CD14-positive monocyte (primary cell): ENCODE data around the gene CRTC3. TPM values are rescaled to one million over a fixed set of nuclear protein-coding genes. Genes with fewer than 3 reads are reported as not detected.

Experiments used
- DNase-seq, 3 donors: peaks; one replicate each; pipeline ENCODE4 v3.0.0-alpha.2; 2011 to 2022
- H2AFZ ChIP-seq: 2 replicates; pipeline ENCODE4 v1.6.0; 2012; ENCODE audit warnings: mild to moderate bottlenecking, low read depth, low read length, inconsistent platforms; ENCODE audit not compliant: insufficient read depth, poor library complexity, severe bottlenecking
- H3K27ac ChIP-seq, 2 donors: 1 replicate in 1 of 2; 2 replicates in 1 of 2; pipeline ENCODE4 v1.5.1; 2012 to 2013; ENCODE audit warnings: low read length in 2 of 2, control low read depth in 1 of 2, inconsistent platforms in 1 of 2, low read depth in 1 of 2, mild to moderate bottlenecking in 1 of 2
- H3K27me3 ChIP-seq, 2 donors: one replicate each; pipeline versions ENCODE4 v1.6.0 to v1.6.1; 2011 to 2013; ENCODE audit warnings: low read length in 2 of 2; ENCODE audit not compliant: control insufficient read depth in 2 of 2, insufficient read depth in 2 of 2
- H3K36me3 ChIP-seq, 2 donors: replicated peaks in 1 of 2; 1 replicate in 1 of 2; 2 replicates in 1 of 2; pipeline versions ENCODE4 v1.5.1 to v1.6.1; 2012 to 2013; ENCODE audit warnings: low read length in 2 of 2, control low read depth in 1 of 2, inconsistent platforms in 1 of 2, mild to moderate bottlenecking in 1 of 2; ENCODE audit not compliant: insufficient read depth in 2 of 2, control insufficient read depth in 1 of 2
- H3K4me1 ChIP-seq, 2 donors: 1 replicate in 1 of 2; 2 replicates in 1 of 2; pipeline versions ENCODE4 v1.5.1 to v1.6.1; 2012 to 2013; ENCODE audit warnings: low read length in 2 of 2, control low read depth in 1 of 2, inconsistent platforms in 1 of 2, mild to moderate bottlenecking in 1 of 2, moderate library complexity in 1 of 2; ENCODE audit not compliant: insufficient read depth in 2 of 2, control insufficient read depth in 1 of 2
- H3K4me2 ChIP-seq: replicated peaks from 2 replicates; pipeline ENCODE3; 2012; ENCODE audit warnings: low read length, moderate library complexity, mild to moderate bottlenecking; ENCODE audit not compliant: poor library complexity, severe bottlenecking; ENCODE audit errors: extremely low read depth
- H3K4me3 ChIP-seq, 3 experiments: fragments of 200-600 bp in 1 of 3; sonication (generic) in 1 of 3; replicated peaks in 1 of 3; 1 replicate in 2 of 3; 2 replicates in 1 of 3; pipeline ENCODE4 v1.5.1; 2011 to 2013; ENCODE audit warnings: low read length in 3 of 3, mild to moderate bottlenecking in 3 of 3, control low read depth in 2 of 3, low read depth in 2 of 3, inconsistent platforms in 1 of 3, moderate library complexity in 1 of 3
- H3K79me2 ChIP-seq: 2 replicates; pipeline ENCODE4 v1.6.0; 2012; ENCODE audit warnings: mild to moderate bottlenecking, control low read depth, inconsistent platforms, low read length, moderate library complexity; ENCODE audit not compliant: insufficient read depth
- H3K9ac ChIP-seq: 2 replicates; pipeline ENCODE4 v1.6.0; 2017; ENCODE audit warnings: low read length, mild to moderate bottlenecking; ENCODE audit not compliant: insufficient read depth, poor library complexity, severe bottlenecking
- H3K9me3 ChIP-seq, 2 donors: replicated peaks in 1 of 2; 1 replicate in 1 of 2; 2 replicates in 1 of 2; pipeline versions ENCODE4 v1.5.1 to v1.6.1; 2012 to 2013; ENCODE audit warnings: low read length in 2 of 2, control low read depth in 1 of 2; ENCODE audit not compliant: control insufficient read depth in 1 of 2, insufficient read depth in 1 of 2
- H4K20me1 ChIP-seq: 2 replicates; pipeline ENCODE4 v1.6.0; 2012; ENCODE audit warnings: mild to moderate bottlenecking, low read length, control low read depth, moderate library complexity; ENCODE audit not compliant: insufficient read depth
- H3K27ac Mint-ChIP-seq, 7 donors: one replicate each; pipeline ENCODE4 v1.8.0; 2020; ENCODE audit warnings: mild to moderate bottlenecking in 7 of 7, mixed read lengths in 7 of 7, moderate library complexity in 6 of 7, inconsistent platforms in 2 of 7
- H3K27me3 Mint-ChIP-seq, 3 donors: one replicate each; pipeline ENCODE4 v1.8.0; 2021 to 2022; ENCODE audit warnings: low read depth in 3 of 3, mild to moderate bottlenecking in 3 of 3, mixed read lengths in 3 of 3, moderate library complexity in 3 of 3, inconsistent platforms in 1 of 3
- H3K36me3 Mint-ChIP-seq, 2 donors: one replicate each; pipeline ENCODE4 v1.8.0; 2020; ENCODE audit warnings: mixed read lengths in 2 of 2, inconsistent platforms in 1 of 2, mild to moderate bottlenecking in 1 of 2
- H3K4me1 Mint-ChIP-seq: one replicate; pipeline ENCODE4 v1.8.0; 2020; ENCODE audit warnings: mild to moderate bottlenecking, mixed read lengths
- H3K4me3 Mint-ChIP-seq, 2 donors: one replicate each; pipeline ENCODE4 v1.8.0; 2020; ENCODE audit warnings: mild to moderate bottlenecking in 2 of 2, mixed read lengths in 2 of 2, moderate library complexity in 1 of 2
- H3K9me3 Mint-ChIP-seq, 7 donors: one replicate each; pipeline ENCODE4 v1.8.0; 2020 to 2022; ENCODE audit warnings: mixed read lengths in 7 of 7, mild to moderate bottlenecking in 6 of 7, moderate library complexity in 6 of 7, inconsistent platforms in 2 of 7
- CTCF ChIP-seq: fragments of 200-600 bp; IDR thresholded peaks from one replicate; pipeline ENCODE4 v1.8.0; 2022; ENCODE audit warnings: antibody characterized with exemption, mild to moderate bottlenecking
- WGBS: methylation state at CpG from one replicate; pipeline ENCODE4 v1.1.5; 2013; ENCODE audit warnings: missing lambda C conversion rate; ENCODE audit not compliant: insufficient coverage; 5-methylcytosine and 5-hydroxymethylcytosine counted together
- intact Hi-C, 2 donors: fragments of 100-400 bp; cut with micrococcal nuclease; formaldehyde crosslinking; loops; one replicate each; pipeline versions ENCODE4 v1.15.0 to v1.15.1; 2023
- polyA plus RNA-seq, 3 donors: library from polyadenylated mRNA; depleted of rRNA in 1 of 3; unstranded in 2 of 3; stranded (reverse) in 1 of 3; fragments of 300-500 nt in 2 of 3; fragments of >200 nt in 1 of 3; fragmentation: Illumina TruSeq in 2 of 3; gene quantifications; 1 replicate in 2 of 3; 2 replicates in 1 of 3; pipeline ENCODE4 v1.2.3, GENCODE V29; 2012 to 2021

CRTC3 gene
- polyA plus RNA-seq, 3 donors = 6.0 to 25.4 (median 12.2) TPM

GRCh38 chr15:90609242-90610180, 79.8 kb downstream of the CRTC3 start:
- Mint-ChIP-seq H3K4me1 (peaks cover 2% of the 10 kb centered on the region), H3K9me3 (no peaks in the 10 kb centered on the region), H3K27ac (no peak overlapping the region), H3K36me3 (peaks cover 71 to 83% of the 10 kb centered on the region in 2 donors), H3K4me3 (no peak overlapping the region), H3K27me3 (no peaks in the 10 kb centered on the region)
- TF ChIP-seq CTCF = no peak
- H3K4me2 ChIP-seq = no peak overlapping the region
- no peak overlapping the region for H3K9ac ChIP-seq
- no peak for DNase-seq
- H3K27me3 ChIP-seq = no peaks in the 10 kb centered on the region
- H3K79me2 ChIP-seq = no peaks in the 10 kb centered on the region
- 96% methylated on average over 4 of the region's 5 CpGs for WGBS
- H3K36me3 ChIP-seq = peaks cover 57 to 87% of the 10 kb centered on the region in 2 donors
- intact Hi-C loops = loop anchor here in 1 of 2 donors (10.0 kb wide), 1 partner anchor 75 kb away; no protein-coding TSS in a partner anchor
- H4K20me1 ChIP-seq = no peaks in the 10 kb centered on the region
- no peak overlapping the region for H3K4me3 ChIP-seq
- no peaks in the 10 kb centered on the region for H3K4me1 ChIP-seq
- no peak overlapping the region for H3K27ac ChIP-seq
- H3K9me3 ChIP-seq = no peaks in the 10 kb centered on the region
- no peak overlapping the region for H2AFZ ChIP-seq

- H4K20me1 ChIP-seq = no peaks in the 10 kb centered on the region
- H3K4me1 Mint-ChIP-seq = peaks cover 2% of the 10 kb centered on the region
- no peak for TF ChIP-seq CTCF
- DNase-seq = no peak
- H3K36me3 ChIP-seq = peaks cover 57 to 91% of the 10 kb centered on the region in 2 donors
- no CpG with 5 or more reads among the region's 2 CpGs for WGBS
- no peak overlapping the region for H3K4me3 ChIP-seq
- no peak overlapping the region for H3K4me3 Mint-ChIP-seq
- H3K79me2 ChIP-seq = no peaks in the 10 kb centered on the region
- no peak overlapping the region for H3K27ac Mint-ChIP-seq
- no peak overlapping the region for H2AFZ ChIP-seq
- no peak overlapping the region for H3K9ac ChIP-seq
- H3K4me2 ChIP-seq = no peak overlapping the region
- H3K27me3 ChIP-seq = no peaks in the 10 kb centered on the region
- intact Hi-C loops = no loop called here
- H3K4me1 ChIP-seq = no peaks in the 10 kb centered on the region
- H3K9me3 Mint-ChIP-seq = no peaks in the 10 kb centered on the region
- no peaks in the 10 kb centered on the region for H3K9me3 ChIP-seq
- H3K27ac ChIP-seq = no peak overlapping the region
- peaks cover 67 to 83% of the 10 kb centered on the region in 2 donors for H3K36me3 Mint-ChIP-seq
- no peaks in the 10 kb centered on the region for H3K27me3 Mint-ChIP-seq
Measured at GRCh38 chr15:90610190-90610589, 80.5 kb downstream of the CRTC3 start.
